SK-N-SH treated with all-trans-retinoic acid at 6 μM for 48 hours (cell line): ENCODE results near the gene PARL.

Experiments used
- ARNTL ChIP-seq: fragments of 450-650 bp; formaldehyde crosslinking; IDR thresholded peaks from 2 replicates; pipeline ENCODE4 v1.5.0; 2020; ENCODE audit warnings: low read depth, mild to moderate bottlenecking, moderate library complexity, borderline replicate concordance
- CREB5 ChIP-seq: fragments of 250-450 bp; sonication (Bioruptor Pico); IDR thresholded peaks from 2 replicates; pipeline ENCODE4 v1.5.1; 2020; ENCODE audit warnings: low read depth, mild to moderate bottlenecking, moderate library complexity
- CSDC2 ChIP-seq: fragments of 250-450 bp; sonication (Bioruptor Pico); IDR thresholded peaks from 2 replicates; pipeline ENCODE4 v1.5.0; 2020; ENCODE audit warnings: mild to moderate bottlenecking, moderate library complexity
- CSRNP3 ChIP-seq: fragments of 250-450 bp; sonication (Bioruptor Pico); IDR thresholded peaks from 2 replicates; pipeline ENCODE4 v1.5.1; 2021; ENCODE audit warnings: mild to moderate bottlenecking, moderate library complexity
- ESRRG ChIP-seq: fragments of 250-450 bp; sonication (Bioruptor Pico); IDR thresholded peaks from 2 replicates; pipeline ENCODE4 v1.6.1; 2021; ENCODE audit warnings: mild to moderate bottlenecking
- PATZ1 ChIP-seq: fragments of 250-450 bp; sonication (Bioruptor Pico); IDR thresholded peaks from 2 replicates; pipeline ENCODE4 v1.8.0; 2020; ENCODE audit warnings: mild to moderate bottlenecking, moderate library complexity, borderline replicate concordance
- TCF4 ChIP-seq: fragments of 250-450 bp; sonication (Bioruptor Pico); IDR thresholded peaks from 2 replicates; pipeline ENCODE4 v1.8.0; 2021; ENCODE audit warnings: mild to moderate bottlenecking, moderate library complexity, borderline replicate concordance
- ZC3H10 ChIP-seq: fragments of 250-450 bp; sonication (Bioruptor Pico); IDR thresholded peaks from 2 replicates; pipeline ENCODE4 v1.5.1; 2021; ENCODE audit warnings: mild to moderate bottlenecking, moderate library complexity
- ZFP3 ChIP-seq: fragments of 250-450 bp; sonication (Bioruptor Pico); IDR thresholded peaks from 2 replicates; pipeline ENCODE4 v1.5.0; 2020; ENCODE audit warnings: mild to moderate bottlenecking, moderate library complexity
- ZFP30 ChIP-seq: fragments of 450-650 bp; formaldehyde crosslinking; IDR thresholded peaks from 2 replicates; pipeline ENCODE4 v1.5.0; 2022; ENCODE audit warnings: mild to moderate bottlenecking, moderate library complexity
- ZNF565 ChIP-seq: fragments of 450-650 bp; formaldehyde crosslinking; conservative IDR thresholded peaks from 2 replicates; pipeline ENCODE4 v1.5.0; 2020; ENCODE audit warnings: low read depth, mild to moderate bottlenecking, moderate library complexity
- ZNF70 ChIP-seq: fragments of 450-650 bp; formaldehyde crosslinking; IDR thresholded peaks from 2 replicates; pipeline ENCODE4 v1.5.0; 2020; ENCODE audit warnings: mild to moderate bottlenecking, moderate library complexity
- ZNF8 ChIP-seq: fragments of 450-650 bp; formaldehyde crosslinking; IDR thresholded peaks from 2 replicates; pipeline ENCODE4 v1.5.0; 2020; ENCODE audit warnings: mild to moderate bottlenecking, moderate library complexity

- TF ChIP-seq ESRRG (no peak), ZFP3 (CRISPR knock-in tag) (no peak), CSRNP3 (CRISPR knock-in tag) (no peak), ZNF565 (CRISPR knock-in tag) (no peak), CREB5 (CRISPR knock-in tag) (no peak), CSDC2 (CRISPR knock-in tag) (no peak), ZC3H10 (CRISPR knock-in tag) (no peak), PATZ1 (CRISPR knock-in tag) (no peak), ZNF8 (CRISPR knock-in tag) (no peak), ARNTL (no peak), TCF4 (CRISPR knock-in tag) (no peak), ZFP30 (CRISPR knock-in tag) (no peak), ZNF70 (CRISPR knock-in tag) (no peak)
These were observed 28.4 kb upstream of the PARL start for GRCh38 chr3:183912895-183913579.
